Astrocyte (in vitro differentiated cells and primary cell): Measurements from ENCODE around the gene VSTM4. TPM values are rescaled to one million over a fixed set of nuclear protein-coding genes. Genes with fewer than 3 reads are reported as not detected.

Experiments used
- DNase-seq: peaks from one replicate; pipeline ENCODE4 v3.0.0-alpha.2; 2010; ENCODE audit warnings: low read depth
- FAIRE-seq: peaks from 2 replicates; lab custom pipeline; 2011; peaks lifted over from hg19 to GRCh38; lab: Jason Lieb, UNC
- H2AFZ ChIP-seq: 2 replicates; pipeline ENCODE4 v1.6.0; 2012; ENCODE audit warnings: low read depth, low read length, inconsistent platforms
- H3K27ac ChIP-seq: 2 replicates; pipeline ENCODE4 v1.5.1; 2011; ENCODE audit warnings: low read depth, low read length, inconsistent platforms
- H3K27me3 ChIP-seq: 2 replicates; pipeline ENCODE4 v1.6.0; 2011; ENCODE audit warnings: low read length, inconsistent platforms; ENCODE audit not compliant: insufficient read depth
- H3K36me3 ChIP-seq: 2 replicates; pipeline ENCODE4 v1.5.1; 2011; ENCODE audit warnings: low read length, inconsistent platforms; ENCODE audit not compliant: insufficient read depth
- H3K4me1 ChIP-seq: 2 replicates; pipeline ENCODE4 v1.5.1; 2011; ENCODE audit warnings: low read length, inconsistent platforms; ENCODE audit not compliant: insufficient read depth
- H3K4me2 ChIP-seq: 2 replicates; pipeline ENCODE4 v1.6.0; 2012; ENCODE audit warnings: low read length, inconsistent platforms
- H3K4me3 ChIP-seq: 2 replicates; pipeline ENCODE4 v1.5.1; 2011; ENCODE audit warnings: low read depth, mild to moderate bottlenecking, low read length, inconsistent platforms; ENCODE audit not compliant: insufficient read depth
- H3K79me2 ChIP-seq: 2 replicates; pipeline ENCODE4 v1.6.0; 2012; ENCODE audit warnings: mild to moderate bottlenecking, low read length, inconsistent platforms; ENCODE audit not compliant: insufficient read depth
- H3K9ac ChIP-seq: 2 replicates; pipeline ENCODE4 v1.6.0; 2012; ENCODE audit warnings: mild to moderate bottlenecking, low read length, inconsistent platforms
- H3K9me3 ChIP-seq: 2 replicates; pipeline ENCODE4 v1.5.1; 2012; ENCODE audit warnings: low read depth, mild to moderate bottlenecking, low read length, inconsistent platforms; ENCODE audit not compliant: insufficient read depth
- H4K20me1 ChIP-seq: 2 replicates; pipeline ENCODE4 v1.6.0; 2012; ENCODE audit warnings: low read length, inconsistent platforms; ENCODE audit not compliant: insufficient read depth
- H3K27ac Mint-ChIP-seq: one replicate; pipeline ENCODE4 v1.8.0; 2021; ENCODE audit warnings: mild to moderate bottlenecking, mixed read lengths; ENCODE audit not compliant: unreplicated experiment
- H3K27me3 Mint-ChIP-seq: one replicate; pipeline ENCODE4 v1.8.0; 2021; ENCODE audit warnings: low read depth, mixed read lengths; ENCODE audit not compliant: unreplicated experiment
- H3K36me3 Mint-ChIP-seq: one replicate; pipeline ENCODE4 v1.8.0; 2021; ENCODE audit warnings: low read depth, mixed read lengths; ENCODE audit not compliant: unreplicated experiment
- H3K4me1 Mint-ChIP-seq: one replicate; pipeline ENCODE4 v1.8.0; 2021; ENCODE audit warnings: low read depth, mixed read lengths; ENCODE audit not compliant: unreplicated experiment
- H3K4me3 Mint-ChIP-seq: one replicate; pipeline ENCODE4 v1.8.0; 2021; ENCODE audit warnings: mild to moderate bottlenecking, moderate library complexity, mixed read lengths; ENCODE audit not compliant: unreplicated experiment
- H3K9me3 Mint-ChIP-seq: one replicate; pipeline ENCODE4 v1.8.0; 2021; ENCODE audit warnings: mild to moderate bottlenecking, mixed read lengths; ENCODE audit not compliant: unreplicated experiment
- CTCF ChIP-seq: IDR thresholded peaks from 2 replicates; pipeline ENCODE4 v1.5.1; 2011; ENCODE audit warnings: low read depth, mild to moderate bottlenecking, inconsistent platforms, low read length, moderate library complexity; ENCODE audit not compliant: insufficient read depth
- EZH2 ChIP-seq: IDR thresholded peaks from 2 replicates; pipeline ENCODE4 v1.6.1; 2012; ENCODE audit warnings: mild to moderate bottlenecking, low read length, inconsistent platforms; ENCODE audit not compliant: insufficient read depth
- total RNA-seq: library from RNA; stranded (reverse); gene quantifications from 2 replicates; pipeline ENCODE4 v1.2.1, GENCODE V29; 2021

The VSTM4 gene
- total RNA-seq, 1 donor from 2014 or later: 1.1 TPM

DNA sequence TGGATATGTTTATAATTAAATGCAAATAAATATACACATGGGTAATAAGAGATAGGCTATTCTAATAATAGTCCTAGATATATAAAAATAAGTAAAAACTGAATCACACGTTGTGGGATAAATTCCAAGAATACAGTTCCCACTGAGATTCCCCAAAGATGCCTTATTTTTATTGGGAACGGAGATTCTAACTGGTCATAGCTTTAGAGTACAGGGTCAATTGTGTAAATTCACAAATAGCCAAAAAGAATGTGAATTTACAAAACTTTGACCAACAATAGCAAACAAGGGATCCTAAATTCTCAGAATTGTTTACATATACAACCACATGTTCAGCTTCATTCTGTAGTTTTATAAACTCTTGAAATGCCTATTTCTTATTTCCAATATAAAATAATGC lies 65.0 kb downstream of the VSTM4 start:
- no peaks in the 10 kb centered on the region for H4K20me1 ChIP-seq
- Mint-ChIP-seq H3K27me3 (peaks cover 33% of the 10 kb centered on the region), H3K36me3 (no peaks in the 10 kb centered on the region), H3K4me3 (no peak overlapping the region), H3K9me3 (peaks cover 2% of the 10 kb centered on the region), H3K4me1 (no peaks in the 10 kb centered on the region), H3K27ac (no peak overlapping the region)
- TF ChIP-seq EZH2 (no peak), CTCF (no peak)
- no peak for DNase-seq
- no peaks in the 10 kb centered on the region for H3K36me3 ChIP-seq
- no peak overlapping the region for H3K9ac ChIP-seq
- H3K4me1 ChIP-seq: no peaks in the 10 kb centered on the region
- no peak overlapping the region for H3K27ac ChIP-seq
- no peak overlapping the region for H3K4me2 ChIP-seq
- no peaks in the 10 kb centered on the region for H3K27me3 ChIP-seq
- H3K79me2 ChIP-seq: no peaks in the 10 kb centered on the region
- H3K4me3 ChIP-seq: no peak overlapping the region
- H3K9me3 ChIP-seq: no peaks in the 10 kb centered on the region
- no peak overlapping the region for H2AFZ ChIP-seq
- FAIRE-seq: no peak

DNA sequence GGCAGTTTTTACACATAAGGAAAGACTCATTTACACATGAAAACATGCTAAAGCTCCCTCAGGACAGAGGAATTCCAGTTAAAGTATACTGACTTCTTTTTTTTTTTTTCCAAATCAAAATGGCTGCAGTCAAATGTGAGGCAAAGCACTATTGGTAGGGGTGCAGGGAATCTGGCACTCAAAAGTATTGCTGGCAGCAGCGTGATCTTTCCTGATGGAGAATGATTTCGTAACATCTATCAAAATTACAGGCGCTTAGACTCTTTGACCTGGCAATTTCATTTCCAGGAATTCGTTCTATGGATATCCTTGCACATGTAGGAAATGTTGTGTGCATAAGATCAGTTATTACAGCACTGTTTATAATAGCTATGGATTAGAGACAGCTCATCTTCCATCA lies 65.7 kb downstream of the VSTM4 start:
- Mint-ChIP-seq H3K9me3 (no peaks in the 10 kb centered on the region), H3K27ac (no peak overlapping the region), H3K27me3 (peaks cover 26% of the 10 kb centered on the region), H3K4me3 (no peak overlapping the region), H3K36me3 (no peaks in the 10 kb centered on the region), H3K4me1 (no peaks in the 10 kb centered on the region)
- no peak overlapping the region for H3K9ac ChIP-seq
- H2AFZ ChIP-seq: no peak overlapping the region
- no peak overlapping the region for H3K4me2 ChIP-seq
- TF ChIP-seq EZH2: no peak
- TF ChIP-seq CTCF: no peak
- H3K36me3 ChIP-seq: no peaks in the 10 kb centered on the region
- no peaks in the 10 kb centered on the region for H3K27me3 ChIP-seq
- no peak for DNase-seq
- no peak overlapping the region for H3K27ac ChIP-seq
- no peaks in the 10 kb centered on the region for H3K79me2 ChIP-seq
- H3K9me3 ChIP-seq: no peaks in the 10 kb centered on the region
- no peaks in the 10 kb centered on the region for H4K20me1 ChIP-seq
- H3K4me1 ChIP-seq: no peaks in the 10 kb centered on the region
- no peak for FAIRE-seq
- no peak overlapping the region for H3K4me3 ChIP-seq

- DNase-seq: no peak
- TF ChIP-seq EZH2: no peak
- no peak for TF ChIP-seq CTCF
Observed at GRCh38 chr10:49047128-49047639, 68.1 kb downstream of the VSTM4 start.

More at GRCh38 chr10:49047128-49047639, 68.1 kb downstream of the VSTM4 start:
- no peaks in the 10 kb centered on the region for H3K79me2 ChIP-seq
- no peaks in the 10 kb centered on the region for H3K4me1 ChIP-seq
- H3K27me3 ChIP-seq: no peaks in the 10 kb centered on the region
- Mint-ChIP-seq H3K4me3 (no peak overlapping the region), H3K27ac (no peak overlapping the region), H3K27me3 (peaks cover 20% of the 10 kb centered on the region), H3K4me1 (no peaks in the 10 kb centered on the region), H3K36me3 (no peaks in the 10 kb centered on the region), H3K9me3 (no peaks in the 10 kb centered on the region)
- no peak overlapping the region for H3K4me2 ChIP-seq
- no peaks in the 10 kb centered on the region for H3K9me3 ChIP-seq
- no peaks in the 10 kb centered on the region for H3K36me3 ChIP-seq
- no peak overlapping the region for H2AFZ ChIP-seq
- H3K9ac ChIP-seq: no peak overlapping the region
- H4K20me1 ChIP-seq: no peaks in the 10 kb centered on the region
- no peak overlapping the region for H3K4me3 ChIP-seq
- no peak for FAIRE-seq
- no peak overlapping the region for H3K27ac ChIP-seq
